T-cell (primary cell): ENCODE results near the gene MTARC1. TPM values are rescaled to one million over a fixed set of nuclear protein-coding genes. Genes with fewer than 3 reads are reported as not detected.

Experiments
- ATAC-seq, 4 experiments: fragments of 200-7000 bp in 3 of 4; fragments of 150-1000 bp in 1 of 4; cut with Tn5 transposase; replicated peaks in 1 of 4; 1 replicate in 3 of 4; 2 replicates in 1 of 4; pipeline ENCODE4 v1.10.0; 2021; ENCODE audit warnings: moderate library complexity in 3 of 4, mild to moderate bottlenecking in 2 of 4, moderate number of reproducible peaks in 1 of 4
- CTCF ChIA-PET, 2 donors: fragments of 300-600 bp; sonication (Branson Sonifier 250); formaldehyde crosslinking; loops; one replicate each; lab custom pipeline; 2022; ENCODE audit warnings: antibody characterized with exemption in 2 of 2; lab: Charles Lee
- POLR2A ChIA-PET, 2 donors: fragments of 300-600 bp; sonication (Branson Sonifier 250); formaldehyde crosslinking; loops; one replicate each; lab custom pipeline; 2022; ENCODE audit warnings: antibody characterized with exemption in 2 of 2; lab: Charles Lee
- DNase-seq, 35 experiments: peaks; one replicate each; pipeline versions ENCODE4 v3.0.0 to v3.0.0-alpha.2; 2013 to 2023
- H3K27ac ChIP-seq: one replicate; pipeline ENCODE4 v1.5.1; 2013; ENCODE audit warnings: low read length
- H3K27me3 ChIP-seq, 2 experiments: replicated peaks in 1 of 2; 1 replicate in 1 of 2; 2 replicates in 1 of 2; pipeline versions ENCODE4 v1.6.1 to v1.7.0; 2013; ENCODE audit warnings: low read length in 1 of 2, mixed read lengths in 1 of 2; ENCODE audit not compliant: control insufficient read depth in 2 of 2, insufficient read depth in 2 of 2; ENCODE audit errors: extremely low read depth in 1 of 2
- H3K36me3 ChIP-seq, 2 donors: 1 replicate in 1 of 2; 2 replicates in 1 of 2; pipeline versions ENCODE4 v1.6.1 to v1.7.0; 2013; ENCODE audit warnings: low read length in 1 of 2; ENCODE audit not compliant: control insufficient read depth in 2 of 2, insufficient read depth in 1 of 2; ENCODE audit errors: extremely low read depth in 1 of 2
- H3K4me1 ChIP-seq, 2 experiments: 1 replicate in 1 of 2; 2 replicates in 1 of 2; pipeline versions ENCODE4 v1.6.1 to v1.7.0; 2013; ENCODE audit warnings: low read length in 2 of 2, mixed read lengths in 1 of 2; ENCODE audit not compliant: insufficient read depth in 2 of 2, control insufficient read depth in 1 of 2; ENCODE audit errors: extremely low read depth in 1 of 2
- H3K4me3 ChIP-seq, 2 donors: 1 replicate in 1 of 2; 2 replicates in 1 of 2; pipeline versions ENCODE4 v1.5.1 to v1.7.0; 2013; ENCODE audit warnings: mild to moderate bottlenecking in 2 of 2, low read length in 1 of 2, moderate library complexity in 1 of 2; ENCODE audit not compliant: control insufficient read depth in 1 of 2; ENCODE audit errors: extremely low read depth in 1 of 2
- H3K9me3 ChIP-seq: 2 replicates; pipeline ENCODE4 v1.7.0; 2013
- H3K27ac Mint-ChIP-seq, 2 donors: one replicate each; pipeline ENCODE4 v1.8.0; 2020 to 2021; ENCODE audit warnings: mild to moderate bottlenecking in 2 of 2, mixed read lengths in 2 of 2
- H3K27me3 Mint-ChIP-seq, 2 donors: one replicate each; pipeline ENCODE4 v1.8.0; 2021 to 2022; ENCODE audit warnings: mixed read lengths in 2 of 2
- H3K36me3 Mint-ChIP-seq: one replicate; pipeline ENCODE4 v1.8.0; 2021; ENCODE audit warnings: mixed read lengths
- H3K4me1 Mint-ChIP-seq, 3 donors: one replicate each; pipeline ENCODE4 v1.8.0; 2020 to 2022; ENCODE audit warnings: mixed read lengths in 3 of 3, mild to moderate bottlenecking in 1 of 3
- H3K4me3 Mint-ChIP-seq, 3 donors: one replicate each; pipeline ENCODE4 v1.8.0; 2020 to 2022; ENCODE audit warnings: mild to moderate bottlenecking in 3 of 3, mixed read lengths in 3 of 3, moderate library complexity in 3 of 3
- H3K9me3 Mint-ChIP-seq, 3 donors: one replicate each; pipeline ENCODE4 v1.8.0; 2020 to 2022; ENCODE audit warnings: mixed read lengths in 3 of 3
- WGBS: methylation state at CpG from one replicate; pipeline ENCODE4 v1.1.5; 2013; ENCODE audit warnings: missing lambda C conversion rate; ENCODE audit not compliant: insufficient coverage; 5-methylcytosine and 5-hydroxymethylcytosine counted together
- total RNA-seq, 35 experiments: library from RNA in 6 of 35; stranded (reverse) in 6 of 35; fragments of 120-200 nt in 1 of 35; gene quantifications; one replicate each; pipeline versions ENCODE4 v1.2.1 to v1.2.4 and lab custom pipeline; 2013 to 2026

MTARC1 gene
- total RNA-seq, 5 donors from 2014 or later (not counting 1 experiment from before 2014, with no cell fraction given), result 0.03 to 0.09 TPM; not detected in 3

DNA sequence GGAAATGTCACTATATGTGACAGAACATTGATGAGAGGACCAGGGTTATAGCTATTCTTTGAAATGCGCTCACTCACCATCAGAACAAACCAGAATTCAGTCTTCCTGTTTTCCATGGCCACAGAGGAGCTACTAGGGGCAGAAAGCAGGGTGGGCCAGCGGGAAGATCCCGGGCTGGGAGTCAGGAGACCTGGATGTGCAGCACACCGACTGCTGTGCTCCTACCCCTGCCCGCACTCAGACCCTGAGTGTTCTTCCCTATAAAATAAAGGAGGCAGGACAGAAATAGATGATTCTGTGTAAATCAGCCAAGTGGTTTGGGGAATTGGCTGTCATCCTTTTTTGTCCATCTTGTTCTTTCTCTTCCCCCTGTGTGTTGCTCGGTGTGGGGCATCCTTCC lies 21.0 kb downstream of the MTARC1 start:
- Mint-ChIP-seq H3K4me1 (peaks cover 4 to 9% (median 7%) of the 10 kb centered on the region in 3 donors), H3K27ac (no peak overlapping the region), H3K27me3 (peaks cover 10 to 16% of the 10 kb centered on the region in 2 donors), H3K9me3 (no peaks in the 10 kb centered on the region), H3K4me3 (no peak overlapping the region), H3K36me3 (no peaks in the 10 kb centered on the region)
- Histone ChIP-seq H3K4me3 (no peak overlapping the region), H3K27ac (no peak overlapping the region), H3K27me3 (peaks cover 0 to 27% of the 10 kb centered on the region in 2 experiments), H3K4me1 (peaks cover 0 to 6% of the 10 kb centered on the region in 2 experiments), H3K36me3 (no peaks in the 10 kb centered on the region), H3K9me3 (no peaks in the 10 kb centered on the region)
- no peak for ATAC-seq
- 60% methylated on average over 1 of the region's 6 CpGs for WGBS
- no peak for DNase-seq
- CTCF ChIA-PET, result no interaction called here
- POLR2A ChIA-PET, result no interaction called here

- ChIA-PET CTCF (no interaction called here), POLR2A (interaction anchor here in 1 of 2 donors (0.6 kb wide), 1 partner anchor 40 kb away, joined by 4 read pairs; no protein-coding TSS in a partner anchor)
- H3K27me3 Mint-ChIP-seq, result peaks cover 15 to 20% of the 10 kb centered on the region in 2 donors
Observed at GRCh38 chr1:220808345-220809186, 21.9 kb downstream of the MTARC1 start.

DNA sequence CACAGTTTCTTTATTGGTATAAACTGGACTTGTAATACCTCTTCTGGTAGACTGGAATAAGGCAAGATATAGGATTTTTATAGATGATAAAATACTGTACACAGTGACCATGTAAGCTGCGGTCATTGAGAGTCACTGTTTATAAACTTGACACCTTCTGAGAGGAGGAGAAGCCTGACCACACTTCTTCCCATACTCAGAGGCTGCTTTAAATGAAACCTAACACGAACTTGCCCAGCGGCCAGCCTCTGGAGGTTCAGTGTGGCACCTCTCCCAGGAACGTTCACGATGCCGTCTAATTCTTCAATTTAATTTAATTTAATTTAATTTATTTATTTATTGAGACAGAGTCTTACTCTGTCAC lies 22.5 kb downstream of the MTARC1 start:
- Mint-ChIP-seq H3K4me3 (no peak overlapping the region), H3K27me3 (peaks cover 20% of the 10 kb centered on the region in 2 donors), H3K36me3 (no peaks in the 10 kb centered on the region), H3K9me3 (no peaks in the 10 kb centered on the region), H3K27ac (no peak overlapping the region), H3K4me1 (peaks cover 4 to 9% (median 7%) of the 10 kb centered on the region in 3 donors)
- H3K27me3 ChIP-seq, result peaks cover 0 to 28% of the 10 kb centered on the region in 2 experiments
- no peaks in the 10 kb centered on the region for H3K9me3 ChIP-seq
- H3K4me3 ChIP-seq, result no peak overlapping the region
- ChIA-PET CTCF (no interaction called here), POLR2A (interaction anchor here in 1 of 2 donors (0.6 kb wide), 1 partner anchor 39 kb away, joined by 4 read pairs; no protein-coding TSS in a partner anchor)
- no CpG with 5 or more reads among the region's 6 CpGs for WGBS
- H3K4me1 ChIP-seq, result peaks cover 0 to 6% of the 10 kb centered on the region in 2 experiments
- ATAC-seq (no peak), DNase-seq (no peak)
- no peaks in the 10 kb centered on the region for H3K36me3 ChIP-seq
- no peak overlapping the region for H3K27ac ChIP-seq

More at GRCh38 chr1:220808345-220809186, 21.9 kb downstream of the MTARC1 start:
- DNase-seq (no peak), ATAC-seq (no peak)
- no peaks in the 10 kb centered on the region for H3K36me3 ChIP-seq
- H3K27ac ChIP-seq, result no peak overlapping the region
- H3K9me3 Mint-ChIP-seq, result no peaks in the 10 kb centered on the region
- no peaks in the 10 kb centered on the region for H3K36me3 Mint-ChIP-seq
- peaks cover 0 to 28% of the 10 kb centered on the region in 2 experiments for H3K27me3 ChIP-seq
- peaks cover 4 to 9% (median 7%) of the 10 kb centered on the region in 3 donors for H3K4me1 Mint-ChIP-seq
- no peaks in the 10 kb centered on the region for H3K9me3 ChIP-seq
- H3K27ac Mint-ChIP-seq, result no peak overlapping the region
- 78% methylated on average over 7 of the region's 11 CpGs for WGBS
- no peak overlapping the region for H3K4me3 Mint-ChIP-seq
- H3K4me3 ChIP-seq, result no peak overlapping the region
- H3K4me1 ChIP-seq, result peaks cover 0 to 6% of the 10 kb centered on the region in 2 experiments

DNA sequence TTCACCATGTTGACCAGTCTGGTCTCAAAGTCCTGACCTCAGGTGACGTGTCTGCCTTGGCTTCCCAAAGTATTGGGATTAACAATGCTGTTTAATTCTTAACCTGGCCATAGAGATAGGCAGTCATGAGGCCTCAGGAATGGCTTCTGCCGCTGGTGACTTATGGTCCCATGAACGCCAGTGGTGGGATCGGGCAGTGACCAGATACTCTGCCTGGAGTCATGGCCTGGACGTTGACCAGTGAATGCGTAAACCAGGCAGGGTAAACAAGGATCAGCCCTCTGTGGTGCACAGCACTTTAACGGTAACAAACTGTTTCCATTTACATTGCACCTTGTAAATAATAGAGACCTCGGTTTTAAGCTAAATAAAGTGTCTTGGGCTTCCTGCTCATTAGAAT lies 23.0 kb downstream of the MTARC1 start:
- Mint-ChIP-seq H3K36me3 (no peaks in the 10 kb centered on the region), H3K27me3 (peaks cover 20 to 23% of the 10 kb centered on the region in 2 donors), H3K27ac (no peak overlapping the region), H3K9me3 (no peaks in the 10 kb centered on the region), H3K4me3 (peak overlapping the region in 1 of 3 donors; percentile 65), H3K4me1 (peaks cover 4 to 9% (median 7%) of the 10 kb centered on the region in 3 donors)
- POLR2A ChIA-PET, result no interaction called here
- DNase-seq, result no peak
- Histone ChIP-seq H3K4me1 (peaks cover 0 to 6% of the 10 kb centered on the region in 2 experiments), H3K27me3 (peaks cover 0 to 32% of the 10 kb centered on the region in 2 experiments), H3K36me3 (no peaks in the 10 kb centered on the region), H3K27ac (no peak overlapping the region), H3K9me3 (no peaks in the 10 kb centered on the region), H3K4me3 (no peak overlapping the region)
- no peak for ATAC-seq
- WGBS, result 98% methylated on average over 5 of the region's 8 CpGs
- CTCF ChIA-PET, result interaction anchor here (0.9 to 1.3 kb wide), 4 partner anchors 15 to 626 kb away, joined by 3 to 5 read pairs (median 3); no protein-coding TSS in a partner anchor

- Mint-ChIP-seq H3K4me1 (peaks cover 4 to 9% (median 7%) of the 10 kb centered on the region in 3 donors), H3K27me3 (peaks cover 20 to 23% of the 10 kb centered on the region in 2 donors)
- POLR2A ChIA-PET, result no interaction called here
Observed at GRCh38 chr1:220810179-220810653, 23.5 kb downstream of the MTARC1 start.

GRCh38 chr1:220810963-220811362 lies 24.2 kb downstream of the MTARC1 start:
- ChIA-PET CTCF (interaction anchor here in 1 of 2 donors (0.8 to 1.3 kb wide), 3 partner anchors 392 to 1644 kb away, joined by 3 to 5 read pairs (median 4); no protein-coding TSS in a partner anchor), POLR2A (no interaction called here)
- H3K9me3 Mint-ChIP-seq, result no peaks in the 10 kb centered on the region
- Histone ChIP-seq H3K4me1 (peaks cover 0 to 6% of the 10 kb centered on the region in 2 experiments), H3K36me3 (no peaks in the 10 kb centered on the region), H3K4me3 (no peak overlapping the region), H3K9me3 (no peaks in the 10 kb centered on the region), H3K27ac (no peak overlapping the region), H3K27me3 (peaks cover 0 to 32% of the 10 kb centered on the region in 2 experiments)
- no peak for DNase-seq
- 100% methylated on average over 1 of the region's 2 CpGs for WGBS
- H3K4me3 Mint-ChIP-seq, result peak overlapping the region in 1 of 3 donors; percentile 65
- H3K27me3 Mint-ChIP-seq, result peaks cover 20 to 23% of the 10 kb centered on the region in 2 donors
- no peak for ATAC-seq
- H3K27ac Mint-ChIP-seq, result no peak overlapping the region
- H3K36me3 Mint-ChIP-seq, result no peaks in the 10 kb centered on the region
- H3K4me1 Mint-ChIP-seq, result peaks cover 4 to 9% (median 7%) of the 10 kb centered on the region in 3 donors

More at GRCh38 chr1:220810179-220810653, 23.5 kb downstream of the MTARC1 start:
- WGBS, result 15% methylated on average over 7 of the region's 20 CpGs
- H3K4me3 ChIP-seq, result peak overlapping the region; percentile 24 to 28
- CTCF ChIA-PET, result interaction anchor here (0.8 to 1.3 kb wide), 5 partner anchors 15 to 1645 kb away, joined by 3 to 5 read pairs (median 3); no protein-coding TSS in a partner anchor
- DNase-seq, result peak; percentile 39 to 82 (median 58)
- ATAC-seq, result peak; percentile 86 to 91 (median 88)
- H3K36me3 ChIP-seq, result no peaks in the 10 kb centered on the region
- Mint-ChIP-seq H3K27ac (no peak overlapping the region), H3K9me3 (no peaks in the 10 kb centered on the region), H3K36me3 (no peaks in the 10 kb centered on the region), H3K4me3 (peak overlapping the region; percentile 57 to 65 (median 57))
- H3K4me1 ChIP-seq, result peaks cover 0 to 6% of the 10 kb centered on the region in 2 experiments
- no peaks in the 10 kb centered on the region for H3K9me3 ChIP-seq
- no peak overlapping the region for H3K27ac ChIP-seq
- peaks cover 0 to 32% of the 10 kb centered on the region in 2 experiments for H3K27me3 ChIP-seq
